ENCODE measurements around the gene SRRM2.

DNA sequence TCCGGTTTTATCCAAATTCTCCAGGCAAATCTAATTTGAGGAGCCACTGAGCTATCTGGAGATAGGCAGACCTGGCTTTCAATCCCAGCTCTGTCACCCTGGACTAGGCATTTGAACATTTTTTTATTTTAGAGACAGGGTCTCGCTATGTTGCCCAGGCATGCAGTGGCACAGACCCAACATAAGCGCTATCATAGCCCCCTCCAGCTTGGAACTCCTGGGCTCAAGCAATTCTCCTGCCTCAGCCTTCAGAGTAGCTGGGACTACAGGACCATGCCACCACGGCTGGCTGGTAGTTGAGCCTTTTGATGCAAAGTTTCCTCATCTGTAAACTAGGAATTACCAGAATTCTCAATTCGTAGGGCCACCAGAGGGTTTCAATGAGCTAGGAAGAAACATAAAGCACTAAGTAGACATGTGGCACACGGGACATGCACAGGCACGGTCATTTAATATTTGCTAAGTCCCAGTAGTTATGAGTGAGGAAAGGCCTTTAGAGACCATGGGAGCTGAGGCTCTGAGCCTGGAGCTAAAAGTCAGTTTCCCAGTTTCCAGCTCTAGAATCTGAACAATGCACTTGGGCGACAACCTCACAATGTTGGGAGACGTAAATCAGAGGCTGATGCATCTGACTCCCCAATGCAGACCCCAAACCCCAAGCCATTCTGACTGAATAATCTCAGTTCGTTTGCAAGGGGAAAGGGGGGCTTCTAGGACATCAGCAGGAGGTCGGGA, 23.5 kb downstream of the SRRM2 start:
- no peak for TF ChIP-seq BHLHE40 (IDR thresholded peaks at IDR 0.05; ENCODE audit: borderline replicate concordance)
- no peak for TF ChIP-seq ZNF384 (IDR thresholded peaks at IDR 0.05)
- no peak for TF ChIP-seq SP1 (IDR thresholded peaks at IDR 0.05)
- no peak for TF ChIP-seq FOXM1 (IDR thresholded peaks at IDR 0.05; ENCODE audit: borderline replicate concordance)
- TF ChIP-seq ELF4 (IDR thresholded peaks at IDR 0.05), result no peak
- TF ChIP-seq, protein P1, sequence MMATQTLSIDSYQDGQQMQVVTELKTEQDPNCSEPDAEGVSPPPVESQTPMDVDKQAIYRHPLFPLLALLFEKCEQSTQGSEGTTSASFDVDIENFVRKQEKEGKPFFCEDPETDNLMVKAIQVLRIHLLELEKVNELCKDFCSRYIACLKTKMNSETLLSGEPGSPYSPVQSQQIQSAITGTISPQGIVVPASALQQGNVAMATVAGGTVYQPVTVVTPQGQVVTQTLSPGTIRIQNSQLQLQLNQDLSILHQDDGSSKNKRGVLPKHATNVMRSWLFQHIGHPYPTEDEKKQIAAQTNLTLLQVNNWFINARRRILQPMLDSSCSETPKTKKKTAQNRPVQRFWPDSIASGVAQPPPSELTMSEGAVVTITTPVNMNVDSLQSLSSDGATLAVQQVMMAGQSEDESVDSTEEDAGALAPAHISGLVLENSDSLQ (IDR thresholded peaks at IDR 0.05), result no peak
- TF ChIP-seq CTBP1 (IDR thresholded peaks at IDR 0.05; ENCODE audit: borderline replicate concordance), result no peak
- no peak for TF ChIP-seq SUZ12 (IDR thresholded peaks at IDR 0.05)
- no peak for TF ChIP-seq ARNT (IDR thresholded peaks at IDR 0.05)
- no peak for TF ChIP-seq NFRKB (IDR thresholded peaks at IDR 0.05)
- TF ChIP-seq TARDBP (IDR thresholded peaks at IDR 0.05), result no peak
- no peak for TF ChIP-seq L3MBTL2 (conservative IDR thresholded peaks at IDR 0.05)
- TF ChIP-seq HDGF (IDR thresholded peaks at IDR 0.05; ENCODE audit: borderline replicate concordance), result no peak
- no peak for TF ChIP-seq FOXA1 (IDR thresholded peaks at IDR 0.05)
